GM23248 (cell line): Measurements from ENCODE around the gene SIGLEC11.

Experiments used
- EZH2 ChIP-seq: fragments of 200-600 bp; sonication (generic); IDR thresholded peaks from 2 replicates; pipeline ENCODE4 v1.6.1; 2018; ENCODE audit warnings: antibody characterized with exemption, mild to moderate bottlenecking; ENCODE audit not compliant: insufficient read depth, poor library complexity, severe bottlenecking
- EZH2phosphoT487 ChIP-seq: fragments of 200-600 bp; sonication (generic); IDR thresholded peaks from 2 replicates; pipeline ENCODE4 v1.6.1; 2018; ENCODE audit warnings: antibody characterized with exemption, moderate library complexity, mild to moderate bottlenecking, low read depth; ENCODE audit not compliant: insufficient read depth

DNA sequence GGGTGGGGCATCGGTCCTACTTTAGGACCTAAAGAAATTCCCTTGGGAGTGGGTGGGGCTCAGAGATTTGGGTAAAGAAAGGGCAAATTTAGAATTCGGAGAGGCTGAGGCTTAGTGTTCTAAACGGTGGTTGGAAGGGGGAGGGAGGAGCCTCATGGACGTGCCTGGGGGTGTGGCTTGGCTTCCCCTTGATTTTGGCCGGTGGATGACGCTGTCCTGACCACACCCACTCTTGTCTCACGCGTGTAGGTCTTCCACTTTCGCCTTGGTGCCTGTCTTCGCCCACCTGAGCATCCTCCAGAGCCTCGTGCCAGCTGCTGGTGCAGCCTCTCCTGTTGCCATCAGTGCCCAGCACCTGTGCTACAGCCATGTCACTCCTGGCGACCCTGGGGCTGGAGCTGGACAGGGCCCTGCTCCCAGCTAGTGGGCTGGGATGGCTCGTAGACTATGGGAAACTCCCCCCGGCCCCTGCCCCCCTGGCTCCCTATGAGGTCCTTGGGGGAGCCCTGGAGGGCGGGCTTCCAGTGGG, 30.4 kb downstream of the SIGLEC11 start:
- no peak for TF ChIP-seq EZH2phosphoT487
- TF ChIP-seq EZH2, result no peak
